Sigmoid colon (tissue), 7 donors: ENCODE data around the gene BAHD1. TPM values are rescaled to one million over a fixed set of nuclear protein-coding genes. Genes with fewer than 3 reads are reported as not detected.

Experiments used
- DNase-seq: peaks from one replicate; pipeline ENCODE4 v3.0.0-alpha.2; 2019
- H3K27ac ChIP-seq, 4 donors: fragments of 200-600 bp; sonication (generic); one replicate each; pipeline ENCODE4 v1.5.1; 2016 to 2019; ENCODE audit warnings: mild to moderate bottlenecking in 1 of 4
- H3K27me3 ChIP-seq, 3 donors: fragments of 200-600 bp; sonication (generic); one replicate each; pipeline ENCODE4 v1.5.1; 2019; ENCODE audit warnings: mild to moderate bottlenecking in 1 of 3
- H3K36me3 ChIP-seq, 4 donors: fragments of 200-600 bp; sonication (generic); one replicate each; pipeline ENCODE4 v1.5.1; 2016 to 2019
- H3K4me1 ChIP-seq, 4 donors: fragments of 200-600 bp; sonication (generic); one replicate each; pipeline ENCODE4 v1.5.1; 2017 to 2019
- H3K4me3 ChIP-seq, 4 donors: fragments of 200-600 bp; sonication (generic); one replicate each; pipeline ENCODE4 v1.5.1; 2017 to 2019; ENCODE audit warnings: mild to moderate bottlenecking in 2 of 4, moderate library complexity in 1 of 4
- H3K9me3 ChIP-seq, 4 donors: fragments of 200-600 bp in 3 of 4; sonication (generic) in 3 of 4; one replicate each; pipeline versions ENCODE4 v1.5.1 to v1.6.1; 2013 to 2019
- EP300 ChIP-seq, 4 donors: sonication (generic); formaldehyde crosslinking; IDR thresholded peaks; one replicate each; pipeline ENCODE4 v1.6.1; 2017; ENCODE audit warnings: antibody characterized with exemption in 4 of 4
- POLR2A ChIP-seq, 2 donors: fragments of 450-650 bp; IDR thresholded peaks; one replicate each; pipeline ENCODE4 v1.6.1; 2016; ENCODE audit warnings: antibody characterized with exemption in 2 of 2, mild to moderate bottlenecking in 2 of 2, moderate library complexity in 2 of 2
- POLR2AphosphoS5 ChIP-seq, 4 donors: sonication (generic); formaldehyde crosslinking; IDR thresholded peaks; one replicate each; pipeline ENCODE4 v1.6.1; 2017; ENCODE audit warnings: antibody characterized with exemption in 4 of 4
- WGBS, 2 donors: extraction: QIAGEN DNeasy Blood & Tissue Kit; methylation state at CpG; one replicate each; pipeline ENCODE4 v1.1.7; 2013; 5-methylcytosine and 5-hydroxymethylcytosine counted together
- intact Hi-C: fragments of 100-400 bp; cut with DNase I; formaldehyde crosslinking; loops from one replicate; pipeline ENCODE4 v1.15.1; 2023
- polyA plus RNA-seq, 3 donors: library from polyadenylated mRNA; stranded (reverse); fragments of 200-250 nt; gene quantifications; one replicate each; pipeline ENCODE4 v1.2.3, GENCODE V29; 2013
- total RNA-seq, 4 donors: library from RNA; depleted of rRNA; stranded (reverse); fragments of >200 nt; gene quantifications; one replicate each; pipeline ENCODE4 v1.1.0, GENCODE V29; 2016
- TF ChIP-seq, protein P1 (sequence below), 4 experiments: fragments of 450-650 bp in 3 of 4; fragments of 200-600 bp in 1 of 4; IDR thresholded peaks; one replicate each; pipeline ENCODE4 v1.5.1; 2016 to 2019; ENCODE audit warnings: antibody characterized with exemption in 4 of 4, mild to moderate bottlenecking in 3 of 4, moderate library complexity in 2 of 4
- donor health status: healthy with polysubstance abuse.
- donor health status: Bipolar disorder and iron deficiency.
- donor health status: healthy.

BAHD1 gene
- total and polyA plus RNA-seq, 7 donors: 7.7 to 20.2 (median 9.6) TPM

DNA sequence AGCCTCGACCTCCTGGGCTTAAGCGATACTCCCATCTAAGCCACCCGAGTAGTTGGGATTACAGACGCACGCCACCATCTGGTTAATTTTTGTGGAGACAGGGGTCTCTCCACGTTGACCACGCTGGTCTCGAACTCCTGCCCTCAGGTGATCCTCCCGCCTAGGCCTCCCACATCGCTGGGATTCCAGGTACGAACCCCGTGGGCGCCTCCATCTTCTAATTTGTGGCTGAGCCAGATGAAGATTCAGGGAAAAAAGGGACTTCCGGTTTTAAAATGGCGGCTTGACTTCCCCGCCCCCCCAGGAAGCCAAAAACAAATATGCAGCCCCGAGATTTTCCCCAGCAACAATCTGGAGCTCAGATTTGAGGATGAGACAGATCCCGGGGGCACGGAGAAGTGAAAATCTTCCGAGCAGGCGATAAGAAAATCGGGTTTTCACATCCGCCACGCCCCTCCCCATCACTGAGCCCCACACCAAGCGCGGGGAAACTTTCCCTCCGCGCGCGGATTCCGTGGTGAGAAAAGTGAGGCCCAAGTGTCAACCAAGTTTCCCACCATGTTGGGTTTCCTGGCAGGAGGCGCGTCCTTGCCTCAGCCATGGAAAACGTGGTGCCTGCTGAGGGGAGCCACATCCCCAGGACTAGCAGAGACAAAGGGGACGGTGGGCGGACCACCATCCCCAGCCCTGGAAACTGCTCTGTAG is 45.5 kb downstream of the BAHD1 start:
- no peaks in the 10 kb centered on the region for H3K4me1 ChIP-seq
- H3K9me3 ChIP-seq: no peaks in the 10 kb centered on the region
- H3K27ac ChIP-seq: no peak overlapping the region
- H3K4me3 ChIP-seq: peak overlapping the region in 1 of 4 donors; percentile 12
- H3K27me3 ChIP-seq: no peaks in the 10 kb centered on the region
- intact Hi-C loops: no loop called here
- TF ChIP-seq EP300 (IDR thresholded peaks at IDR 0.05): no peak
- TF ChIP-seq POLR2AphosphoS5 (IDR thresholded peaks at IDR 0.05): no peak
- TF ChIP-seq POLR2A (IDR thresholded peaks at IDR 0.05): no peak
- TF ChIP-seq, protein P1, sequence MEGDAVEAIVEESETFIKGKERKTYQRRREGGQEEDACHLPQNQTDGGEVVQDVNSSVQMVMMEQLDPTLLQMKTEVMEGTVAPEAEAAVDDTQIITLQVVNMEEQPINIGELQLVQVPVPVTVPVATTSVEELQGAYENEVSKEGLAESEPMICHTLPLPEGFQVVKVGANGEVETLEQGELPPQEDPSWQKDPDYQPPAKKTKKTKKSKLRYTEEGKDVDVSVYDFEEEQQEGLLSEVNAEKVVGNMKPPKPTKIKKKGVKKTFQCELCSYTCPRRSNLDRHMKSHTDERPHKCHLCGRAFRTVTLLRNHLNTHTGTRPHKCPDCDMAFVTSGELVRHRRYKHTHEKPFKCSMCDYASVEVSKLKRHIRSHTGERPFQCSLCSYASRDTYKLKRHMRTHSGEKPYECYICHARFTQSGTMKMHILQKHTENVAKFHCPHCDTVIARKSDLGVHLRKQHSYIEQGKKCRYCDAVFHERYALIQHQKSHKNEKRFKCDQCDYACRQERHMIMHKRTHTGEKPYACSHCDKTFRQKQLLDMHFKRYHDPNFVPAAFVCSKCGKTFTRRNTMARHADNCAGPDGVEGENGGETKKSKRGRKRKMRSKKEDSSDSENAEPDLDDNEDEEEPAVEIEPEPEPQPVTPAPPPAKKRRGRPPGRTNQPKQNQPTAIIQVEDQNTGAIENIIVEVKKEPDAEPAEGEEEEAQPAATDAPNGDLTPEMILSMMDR (IDR thresholded peaks at IDR 0.05): no peak
- WGBS, 2 donors: 89 to 94% methylated on average over 36 of the region's 36 CpGs
- H3K36me3 ChIP-seq: no peaks in the 10 kb centered on the region
- no peak for DNase-seq

DNA sequence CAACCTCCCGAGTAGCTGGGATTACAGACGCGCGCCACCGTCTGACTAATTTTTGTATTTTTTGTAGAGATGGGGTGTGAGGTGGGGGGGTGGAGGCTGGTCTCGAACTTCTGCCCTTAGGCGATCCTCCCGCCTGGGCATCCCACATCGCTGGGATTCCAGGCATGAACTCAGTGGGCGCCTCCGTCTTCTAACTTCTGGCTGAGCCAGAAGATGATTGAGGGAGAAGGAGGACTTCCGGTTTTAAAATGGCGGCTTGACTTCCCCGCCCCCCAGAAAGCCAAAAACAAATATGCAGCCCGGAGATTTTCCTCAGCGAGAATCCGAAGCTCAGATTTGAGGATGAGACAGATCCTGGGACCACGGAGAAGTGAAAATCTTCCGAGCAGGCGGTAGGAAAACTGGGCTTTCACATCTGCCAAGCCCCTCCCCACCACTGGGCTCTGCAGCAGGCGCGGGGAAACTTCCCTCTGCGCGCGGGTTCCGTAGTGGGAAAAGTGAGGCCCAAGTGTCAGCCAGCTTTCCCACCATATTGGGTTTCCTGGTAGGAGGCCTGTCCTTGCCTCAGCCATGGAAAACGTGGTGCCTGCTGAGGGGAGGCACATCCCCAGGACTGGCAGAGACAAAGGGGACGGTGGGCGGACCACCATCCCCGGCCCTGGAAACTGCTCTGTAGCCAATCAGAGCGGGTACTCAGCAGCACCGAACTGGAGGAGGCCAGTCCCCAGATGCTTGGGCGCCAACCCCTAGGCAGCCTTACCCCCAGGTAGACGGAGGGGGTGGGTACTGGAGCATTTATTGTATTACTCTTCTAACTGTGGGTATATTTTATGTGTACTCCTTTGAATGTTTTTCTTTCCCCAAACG is 47.3 kb downstream of the BAHD1 start:
- WGBS, 2 donors: 93 to 94% methylated on average over 35 of the region's 35 CpGs
- intact Hi-C loops: no loop called here
- no peak for DNase-seq

DNA sequence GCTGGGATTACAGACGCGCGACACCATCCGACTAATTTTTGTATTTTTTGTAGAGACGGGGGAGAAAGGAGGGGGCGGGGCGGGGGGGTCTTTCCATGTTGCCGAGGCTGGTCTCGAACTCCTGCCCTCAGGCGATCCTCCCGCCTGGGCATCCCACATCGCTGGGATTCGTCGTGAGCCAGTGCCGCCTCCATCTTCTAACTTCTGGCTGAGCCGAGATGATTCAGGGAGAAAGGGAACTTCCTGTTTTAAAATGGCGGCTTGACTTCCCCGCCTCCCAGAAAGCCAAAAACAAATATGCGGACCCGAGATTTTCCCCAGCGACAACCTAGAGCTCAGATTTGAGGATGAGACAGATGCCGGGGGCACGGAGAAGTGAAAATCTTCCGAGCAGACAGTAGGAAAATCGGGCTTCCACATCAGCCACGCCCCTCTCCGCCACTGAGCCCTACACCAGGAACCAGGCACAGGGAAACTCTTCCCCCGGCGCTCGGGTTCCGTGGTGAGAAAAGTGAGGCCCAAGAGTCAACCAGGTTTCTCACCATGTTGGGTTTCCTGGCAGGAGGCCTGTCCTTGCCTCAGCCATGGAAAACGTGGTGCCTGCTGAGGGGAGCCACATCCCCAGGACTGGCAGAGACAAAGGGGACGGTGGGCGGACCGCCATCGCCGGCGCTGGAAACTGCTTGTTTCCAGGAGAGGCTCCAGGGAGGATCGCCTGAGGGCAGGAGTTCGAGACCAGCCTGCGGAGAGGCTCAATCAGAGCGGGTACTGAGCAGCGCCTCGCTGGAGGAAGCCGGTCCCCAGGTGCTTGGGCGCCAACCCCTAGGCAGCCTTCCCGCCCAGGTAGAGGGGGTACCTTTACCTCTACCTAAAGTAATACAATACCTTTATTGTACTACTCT is 48.8 kb downstream of the BAHD1 start:
- H3K27ac ChIP-seq: no peak overlapping the region
- intact Hi-C loops: no loop called here
- DNase-seq: no peak
- no peaks in the 10 kb centered on the region for H3K9me3 ChIP-seq
- 91 to 92% methylated on average over 47 of the region's 47 CpGs for WGBS, 2 donors
- H3K4me3 ChIP-seq: no peak overlapping the region
- H3K27me3 ChIP-seq: no peaks in the 10 kb centered on the region
- H3K36me3 ChIP-seq: no peaks in the 10 kb centered on the region
- no peaks in the 10 kb centered on the region for H3K4me1 ChIP-seq
- TF ChIP-seq, protein P1 (IDR thresholded peaks at IDR 0.05): no peak
- TF ChIP-seq POLR2A (IDR thresholded peaks at IDR 0.05): no peak
- TF ChIP-seq POLR2AphosphoS5 (IDR thresholded peaks at IDR 0.05): no peak

More for the DNA sequence above, 47.3 kb downstream of the BAHD1 start:
- H3K27ac ChIP-seq: no peak overlapping the region
- H3K4me1 ChIP-seq: no peaks in the 10 kb centered on the region
- H3K36me3 ChIP-seq: no peaks in the 10 kb centered on the region
- H3K4me3 ChIP-seq: no peak overlapping the region
- TF ChIP-seq EP300 (IDR thresholded peaks at IDR 0.05) (no peak), POLR2AphosphoS5 (IDR thresholded peaks at IDR 0.05) (no peak), POLR2A (IDR thresholded peaks at IDR 0.05) (no peak)
- TF ChIP-seq, protein P1 (IDR thresholded peaks at IDR 0.05): no peak
- no peaks in the 10 kb centered on the region for H3K9me3 ChIP-seq
- no peaks in the 10 kb centered on the region for H3K27me3 ChIP-seq

GRCh38 chr15:40493089-40493840 is 52.5 kb downstream of the BAHD1 start:
- TF ChIP-seq, protein P1 (IDR thresholded peaks at IDR 0.05): no peak
- TF ChIP-seq POLR2A (IDR thresholded peaks at IDR 0.05) (no peak), POLR2AphosphoS5 (IDR thresholded peaks at IDR 0.05) (no peak), EP300 (IDR thresholded peaks at IDR 0.05) (no peak)
- Histone ChIP-seq H3K4me3 (no peak overlapping the region), H3K9me3 (no peaks in the 10 kb centered on the region), H3K4me1 (no peaks in the 10 kb centered on the region), H3K27ac (no peak overlapping the region), H3K27me3 (no peaks in the 10 kb centered on the region), H3K36me3 (no peaks in the 10 kb centered on the region)
- 80 to 85% methylated on average over 8 of the region's 8 CpGs for WGBS, 2 donors
- intact Hi-C loops: no loop called here
- DNase-seq: no peak
